T1000 (cell line): ENCODE measurements around the gene CBR1.

ENCODE experiments used
- DNase-seq: peaks from one replicate; lab custom pipeline; 2025; ENCODE audit warnings: mixed read lengths; lab: John Stamatoyannopoulos, UW

CBR1 gene

DNA sequence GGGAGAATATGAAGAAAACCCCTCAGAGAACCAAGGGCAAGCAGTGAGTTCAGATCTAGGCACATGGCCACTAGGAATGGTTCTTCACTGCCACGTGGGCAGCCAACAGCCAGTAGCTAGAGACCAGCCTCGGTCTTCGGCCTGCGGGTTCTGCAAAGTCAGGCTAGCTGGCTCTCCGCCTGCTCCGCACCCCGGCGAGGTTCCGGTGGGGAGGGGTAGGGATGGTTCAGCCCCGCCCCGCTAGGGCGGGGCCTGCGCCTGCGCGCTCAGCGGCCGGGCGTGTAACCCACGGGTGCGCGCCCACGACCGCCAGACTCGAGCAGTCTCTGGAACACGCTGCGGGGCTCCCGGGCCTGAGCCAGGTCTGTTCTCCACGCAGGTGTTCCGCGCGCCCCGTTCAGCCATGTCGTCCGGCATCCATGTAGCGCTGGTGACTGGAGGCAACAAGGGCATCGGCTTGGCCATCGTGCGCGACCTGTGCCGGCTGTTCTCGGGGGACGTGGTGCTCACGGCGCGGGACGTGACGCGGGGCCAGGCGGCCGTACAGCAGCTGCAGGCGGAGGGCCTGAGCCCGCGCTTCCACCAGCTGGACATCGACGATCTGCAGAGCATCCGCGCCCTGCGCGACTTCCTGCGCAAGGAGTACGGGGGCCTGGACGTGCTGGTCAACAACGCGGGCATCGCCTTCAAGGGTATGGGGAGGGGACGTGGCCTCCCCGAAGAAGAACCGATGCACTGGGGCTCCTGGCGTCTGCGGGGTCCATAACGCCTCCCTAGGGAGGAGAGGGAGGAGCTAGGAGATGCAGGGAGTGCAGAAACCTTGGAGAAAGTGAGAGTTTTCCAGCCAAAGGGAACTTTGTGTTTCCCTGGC lies at the start of gene CBR1:
Gene CBR1, plus strand, starts transcription at position 312 of the 871 bp plus-strand sequence. Its CDS starts 92 bp downstream, at position 404.
- peak; percentile 91 for DNase-seq

DNA sequence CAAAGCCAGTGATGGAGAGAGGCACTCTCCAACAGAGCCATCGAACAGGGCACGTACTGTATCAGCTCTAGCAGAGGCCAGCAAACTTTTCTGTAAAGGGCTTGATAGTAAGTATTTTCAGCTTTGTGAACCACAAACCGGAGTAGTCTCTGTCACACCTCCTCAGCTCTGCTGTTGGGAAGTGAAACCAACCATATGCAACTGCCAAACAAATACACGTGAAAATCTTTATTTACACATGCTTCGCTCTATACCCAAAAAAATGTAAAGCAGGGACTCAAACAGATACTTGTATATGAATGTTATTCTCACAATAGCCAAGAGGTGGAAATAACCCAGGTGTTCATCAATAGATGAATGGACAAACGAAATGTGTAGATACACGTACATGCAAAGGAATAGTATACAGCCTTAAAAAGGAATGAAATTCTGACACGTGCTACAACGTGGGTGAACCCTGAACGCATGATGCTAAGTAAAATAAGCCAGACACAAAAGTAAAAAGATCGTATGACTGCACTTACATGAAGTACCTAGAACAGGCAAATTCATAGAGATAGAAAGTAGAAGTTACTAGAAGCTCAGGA lies 48.5 kb upstream of the CBR1 start:
- DNase-seq, result no peak

DNA sequence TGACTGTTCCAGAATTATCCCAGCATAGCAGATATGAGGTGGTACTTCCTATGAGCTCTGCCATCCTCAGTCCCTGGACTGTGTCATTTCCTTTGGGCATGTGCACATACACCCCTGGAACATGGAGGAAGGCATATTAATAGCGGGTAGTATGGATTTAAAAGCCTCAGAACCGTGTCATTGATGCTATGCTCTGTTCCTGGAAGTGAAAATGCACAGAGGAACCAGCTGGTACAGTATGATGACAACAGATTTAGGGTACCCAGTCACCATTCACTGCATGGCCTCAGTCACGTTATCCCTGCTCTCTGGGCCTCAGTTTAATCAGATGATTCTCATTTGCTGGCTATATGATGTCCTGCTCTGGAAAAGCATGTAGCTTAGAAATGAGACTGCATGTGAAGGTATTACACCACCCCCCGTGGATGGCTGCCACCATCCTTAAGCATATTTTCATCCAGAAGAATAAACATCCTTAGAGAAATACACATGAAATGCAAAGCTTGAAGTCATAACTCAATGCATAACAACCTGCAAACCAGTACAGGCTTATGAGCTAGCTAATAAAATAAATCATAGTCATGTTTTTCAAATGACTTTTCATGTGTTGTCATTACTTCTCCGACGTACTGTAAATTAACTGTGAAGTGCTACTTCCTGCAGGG lies 47.3 kb upstream of the CBR1 start:
- DNase-seq, result no peak

DNA sequence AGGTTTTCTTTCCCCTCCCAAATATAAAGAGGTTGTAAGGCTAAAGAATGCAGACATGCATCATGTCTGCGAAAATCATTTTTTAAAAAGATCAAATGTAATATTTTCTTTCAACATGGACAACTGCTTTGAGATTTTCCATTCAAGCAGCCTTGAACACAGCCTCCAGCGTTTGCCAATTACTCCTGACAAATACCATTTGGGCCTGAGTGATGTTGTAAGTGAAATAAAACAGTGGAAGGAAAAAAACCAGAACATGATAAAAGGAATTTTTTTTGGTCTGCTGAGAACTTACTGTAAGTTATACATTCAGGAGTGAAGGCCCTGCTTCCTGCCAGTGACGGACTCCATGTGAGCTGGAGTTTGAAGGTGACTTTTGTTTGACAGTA lies 46.7 kb upstream of the CBR1 start:
- DNase-seq, result no peak

DNA sequence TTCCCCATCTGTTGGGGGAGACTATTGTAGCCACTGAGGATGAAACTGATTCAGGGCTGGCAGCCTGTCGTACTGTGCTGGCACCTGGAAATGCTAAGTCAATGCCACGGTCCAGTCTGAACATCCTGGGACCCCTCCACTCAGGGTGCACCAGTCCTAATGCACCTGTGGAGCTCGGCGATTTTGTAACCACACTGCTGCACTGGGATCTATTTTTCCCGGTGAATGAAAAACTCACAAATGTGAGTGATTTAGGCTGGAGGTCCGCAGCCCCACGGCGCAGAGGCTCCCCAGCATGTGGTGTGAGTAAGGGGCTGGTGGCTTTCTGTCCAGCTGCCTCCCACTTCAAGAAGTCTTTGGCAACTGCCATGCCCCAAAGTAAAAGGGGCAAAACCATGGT lies 45.0 kb upstream of the CBR1 start:
- DNase-seq, result no peak

DNA sequence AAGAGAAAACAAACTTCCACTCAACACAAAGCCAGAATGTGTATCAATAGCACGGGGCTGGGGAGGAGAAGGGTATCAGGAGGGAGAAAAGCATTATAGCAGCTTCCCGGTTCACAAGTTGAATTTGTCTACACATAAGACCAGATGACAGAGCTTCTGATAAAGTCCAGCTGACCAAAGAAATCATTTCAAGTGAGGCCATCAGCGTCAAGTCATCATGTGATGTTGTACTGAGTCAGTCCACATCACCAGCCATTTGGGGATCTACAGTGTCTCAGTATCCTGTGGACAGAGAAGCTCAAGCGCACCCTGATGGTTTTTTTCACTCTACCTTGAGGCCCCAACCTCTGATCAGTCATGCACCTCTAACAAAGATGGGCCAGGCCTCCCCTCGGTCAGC lies 42.5 kb upstream of the CBR1 start:
- no peak for DNase-seq

DNA sequence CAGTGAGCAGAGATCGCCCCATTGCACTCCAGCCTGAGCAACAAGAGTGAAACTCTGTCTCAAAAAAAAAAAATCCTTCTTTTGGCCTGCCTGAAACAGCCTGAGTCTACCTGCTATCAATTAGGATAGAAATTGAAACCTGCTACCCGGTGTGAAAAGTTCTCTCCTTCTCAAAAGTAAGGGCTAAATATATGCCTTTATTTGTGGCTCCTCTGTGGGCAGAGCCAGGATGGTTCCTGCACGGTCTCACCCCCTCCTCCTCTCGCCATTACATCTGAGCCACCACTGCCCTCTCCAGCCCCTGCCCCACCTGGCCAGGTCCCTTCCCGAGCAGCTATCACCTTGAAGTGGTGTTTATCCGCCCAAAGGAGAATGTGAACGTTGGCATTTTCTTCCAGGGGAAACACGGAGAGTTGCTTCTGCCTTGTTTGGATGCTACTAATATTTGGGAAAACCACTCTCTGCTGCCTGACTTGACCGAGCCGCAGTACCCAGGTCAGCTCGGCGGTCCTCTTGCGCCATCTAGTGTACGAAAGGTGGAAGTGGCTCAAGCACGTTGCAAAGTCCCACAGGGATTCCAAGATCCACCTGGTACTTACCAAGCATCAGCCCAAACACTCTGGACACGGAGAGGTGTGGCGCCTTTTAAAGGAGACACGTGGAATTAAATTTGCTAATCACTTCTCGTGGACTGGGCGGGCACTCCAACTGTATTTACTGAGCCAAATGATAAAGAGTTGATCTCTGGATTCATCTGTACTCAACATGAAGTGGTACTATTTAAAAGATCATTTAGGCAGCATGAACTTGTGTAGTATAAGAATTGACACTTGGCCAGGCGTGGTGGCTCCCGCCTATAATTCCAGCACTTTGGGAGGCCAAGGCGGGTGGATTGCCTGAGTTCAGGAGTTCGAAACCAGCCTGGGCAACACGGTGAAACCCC lies 41.4 kb upstream of the CBR1 start:
- DNase-seq, result peak; percentile 73

DNA sequence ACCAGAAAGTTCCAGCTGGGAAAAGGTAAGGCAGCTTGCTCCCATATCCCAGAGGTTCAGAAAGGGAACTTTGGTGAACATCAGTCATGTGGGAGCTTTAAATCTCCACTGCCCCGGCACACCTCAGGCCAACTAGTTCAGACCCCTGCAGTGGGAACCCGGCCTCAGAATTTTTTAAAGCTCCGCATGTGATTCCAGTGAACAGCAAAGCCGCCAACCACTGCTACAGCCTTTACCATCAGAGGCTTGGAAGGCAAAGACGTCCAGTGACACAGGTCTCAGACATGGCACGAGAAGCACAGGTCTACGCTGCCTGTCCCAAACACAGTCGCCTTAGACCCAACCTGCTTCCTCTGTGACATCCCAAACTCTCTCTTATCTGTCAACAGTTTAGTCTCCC lies 40.5 kb upstream of the CBR1 start:
- DNase-seq, result no peak

DNA sequence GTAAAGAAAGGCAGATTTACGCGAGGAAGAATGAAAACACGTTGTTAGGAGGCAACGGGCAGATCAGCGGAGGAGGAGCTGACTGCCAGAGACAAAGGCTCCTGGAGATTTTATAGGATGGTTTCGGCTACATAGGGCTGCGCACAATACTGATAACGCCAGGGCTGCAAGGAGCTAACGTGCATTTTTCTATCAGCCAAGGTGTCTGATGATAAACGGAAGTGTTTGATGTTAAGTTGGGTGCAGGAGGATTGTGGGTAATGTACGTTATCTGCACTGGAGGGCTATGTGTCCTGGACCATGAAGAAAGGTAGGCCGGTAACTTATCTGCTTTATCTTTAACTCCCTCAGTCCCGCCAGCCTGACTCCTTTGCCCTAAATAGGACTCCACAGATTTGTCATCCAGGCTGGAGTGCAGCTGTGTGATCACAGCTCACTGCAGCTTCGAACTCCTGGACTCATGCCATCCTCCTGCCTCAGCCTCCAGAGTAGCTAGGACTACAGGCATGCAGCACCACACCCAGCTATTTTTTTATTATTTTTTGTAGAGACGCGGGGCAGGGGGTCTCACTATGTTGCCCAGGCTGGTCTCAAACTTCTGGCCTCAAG lies 39.1 kb upstream of the CBR1 start:
- no peak for DNase-seq

DNA sequence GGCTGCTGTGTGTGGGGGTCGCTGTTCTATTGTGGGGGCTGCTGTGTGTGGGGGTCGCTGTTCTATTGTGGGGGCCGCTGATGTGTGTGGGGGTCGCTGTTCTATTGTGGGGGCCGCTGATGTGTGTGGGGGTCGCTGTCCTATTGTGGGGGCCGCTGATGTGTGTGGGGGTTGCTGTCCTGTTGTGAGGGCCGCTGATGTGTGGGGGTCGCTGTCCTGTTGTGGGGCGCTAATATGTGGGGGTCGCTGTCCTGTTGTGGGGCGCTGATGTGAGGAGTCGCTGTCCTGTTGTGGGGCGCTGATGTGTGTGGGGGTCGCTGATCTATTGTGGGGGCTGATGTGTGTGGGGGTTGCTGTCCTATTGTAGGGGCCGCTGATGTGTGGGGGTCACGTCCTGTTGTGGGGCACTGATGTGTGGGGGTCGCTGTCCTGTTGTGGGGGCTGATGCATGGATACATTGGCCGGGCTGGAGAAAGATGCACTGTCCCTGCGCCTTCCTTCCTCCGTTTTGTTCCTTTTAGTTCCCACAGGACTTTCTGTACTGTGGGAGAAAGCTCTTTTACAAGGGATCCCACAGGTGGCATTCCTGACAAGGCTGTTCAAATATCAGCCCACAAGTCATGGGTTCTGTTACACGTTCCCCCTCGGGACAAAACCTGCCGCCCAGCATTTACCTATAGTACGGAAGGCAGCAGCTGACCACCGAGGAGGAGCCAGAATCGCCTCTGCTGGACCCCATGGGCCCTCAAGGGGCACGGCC lies 37.0 kb upstream of the CBR1 start:
- no peak for DNase-seq

DNA sequence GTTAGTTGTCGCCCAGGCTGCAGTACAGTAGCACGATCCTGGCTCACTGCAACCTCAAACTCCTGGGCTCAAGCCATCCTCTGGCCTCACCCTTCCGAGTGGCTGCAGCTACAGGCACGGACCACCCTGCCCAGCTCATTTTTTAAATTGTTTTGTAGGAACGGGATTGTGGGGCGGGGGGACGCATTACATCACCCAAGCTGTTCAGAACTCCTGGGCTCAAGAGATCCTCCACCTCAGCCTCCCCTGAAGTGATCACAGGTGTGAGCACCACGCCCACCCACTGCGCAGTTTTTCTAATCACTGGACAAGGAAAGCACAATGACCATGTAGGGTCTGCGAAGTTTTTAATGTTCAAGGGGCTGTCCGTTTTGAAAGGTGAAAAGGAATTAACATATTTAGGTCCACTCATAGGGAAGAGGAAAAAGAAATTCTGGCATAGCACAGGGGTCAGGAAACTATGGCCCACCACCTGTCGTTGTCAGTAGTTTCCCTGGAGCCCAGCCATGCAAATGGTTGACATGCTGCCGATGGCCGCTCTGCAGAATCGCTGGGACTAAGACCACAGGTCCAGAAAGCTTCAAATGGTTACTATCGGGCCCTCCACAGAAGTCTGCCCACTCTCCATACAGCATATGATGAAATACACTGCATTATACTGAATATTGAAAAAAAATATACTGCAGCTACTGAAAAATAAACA lies 35.5 kb upstream of the CBR1 start:
- DNase-seq, result no peak

DNA sequence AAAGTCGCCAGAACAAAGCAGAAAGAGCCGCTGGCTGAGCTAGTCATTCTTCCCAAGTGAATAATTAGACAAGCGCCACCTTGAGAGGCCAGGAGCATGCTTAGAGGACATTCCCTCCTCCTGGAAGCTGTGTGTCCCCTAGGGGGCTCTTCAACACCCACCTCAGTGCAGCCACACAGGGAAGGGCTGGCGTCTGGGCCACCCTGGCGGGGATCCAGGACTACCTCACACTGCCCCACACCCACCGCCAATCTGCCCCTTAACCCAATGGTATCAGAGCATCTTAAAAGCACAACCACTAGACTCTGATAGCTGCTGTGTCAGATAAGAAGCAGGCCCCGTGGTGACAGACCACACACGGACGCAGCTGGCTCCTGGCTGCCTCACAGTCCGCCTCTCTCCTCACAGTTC lies 34.4 kb upstream of the CBR1 start:
- no peak for DNase-seq

DNA sequence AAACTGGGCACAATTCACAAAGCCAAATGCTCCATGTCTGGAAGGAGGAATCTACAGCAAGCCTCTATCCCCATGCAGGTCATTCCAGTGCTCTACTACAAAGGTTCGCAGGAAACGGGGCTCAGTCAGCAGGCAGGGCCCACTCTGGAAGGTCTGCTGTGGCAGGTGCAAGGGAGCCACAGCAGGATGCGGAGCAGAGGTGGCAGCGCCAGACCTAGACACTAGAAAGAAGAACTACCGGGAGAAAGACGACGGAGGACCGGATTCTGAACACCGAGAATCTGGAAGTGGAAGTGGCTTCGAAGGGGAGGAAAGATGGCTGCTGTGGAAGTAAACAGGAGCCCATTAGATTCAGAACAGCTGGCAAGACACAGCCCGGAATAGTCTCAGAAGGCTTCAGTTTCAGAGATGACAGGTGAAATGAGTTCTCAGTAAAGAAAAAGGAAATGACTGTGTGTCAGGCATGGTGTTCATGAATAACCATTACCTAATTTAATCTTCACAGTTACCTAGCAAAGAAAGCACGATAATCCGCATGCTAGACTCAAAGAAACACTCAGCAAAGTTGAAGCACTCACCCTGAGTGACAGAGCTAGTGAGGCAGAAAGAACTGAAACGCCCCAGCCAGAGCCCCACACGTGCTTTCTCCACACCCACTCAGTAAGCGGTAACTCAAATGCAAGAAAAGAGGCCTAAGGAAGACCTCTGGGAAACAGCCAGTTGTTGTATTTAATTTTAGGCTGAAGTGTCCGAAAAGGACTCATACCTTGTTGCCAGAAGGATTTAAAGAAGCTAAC lies 30.9 kb upstream of the CBR1 start:
- DNase-seq, result no peak

DNA sequence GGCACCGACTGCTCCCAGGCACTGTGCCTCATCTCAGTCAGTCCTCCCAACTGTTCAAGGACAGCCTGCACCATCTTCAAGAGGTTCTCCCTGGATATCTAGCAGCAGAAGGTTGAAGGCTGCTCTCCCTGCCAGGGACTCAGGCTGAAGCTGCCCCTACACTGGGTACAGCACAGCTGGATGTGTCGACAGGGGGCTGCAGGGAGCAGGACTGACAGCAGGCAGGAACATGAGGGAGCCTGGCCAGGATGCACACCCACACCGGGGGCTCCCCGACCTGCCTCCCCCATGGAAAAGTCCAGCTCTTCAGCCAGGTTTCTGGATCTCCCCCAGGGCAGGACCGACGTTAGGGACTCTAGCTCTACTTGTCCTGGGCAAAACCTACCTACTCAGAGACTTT lies 30.0 kb upstream of the CBR1 start:
- DNase-seq, result no peak

DNA sequence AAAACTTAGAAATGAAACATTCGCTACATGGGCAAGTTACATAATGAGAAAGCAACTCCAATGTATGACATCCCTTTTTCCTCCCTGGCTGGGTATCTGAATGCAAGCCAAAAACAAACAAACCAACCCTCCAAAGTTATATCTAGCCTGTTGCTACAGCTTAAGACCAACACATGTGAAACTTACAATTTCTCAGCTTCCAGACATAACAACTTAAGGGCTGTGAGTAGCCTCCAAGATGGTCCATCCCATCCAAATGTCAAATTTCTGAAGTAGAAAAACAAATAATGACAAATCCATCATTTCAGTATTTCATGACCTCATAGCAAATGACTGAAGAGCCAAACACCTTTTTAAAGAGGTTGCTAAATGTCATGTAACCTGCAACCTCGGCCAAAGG lies 29.4 kb upstream of the CBR1 start:
- no peak for DNase-seq

DNA sequence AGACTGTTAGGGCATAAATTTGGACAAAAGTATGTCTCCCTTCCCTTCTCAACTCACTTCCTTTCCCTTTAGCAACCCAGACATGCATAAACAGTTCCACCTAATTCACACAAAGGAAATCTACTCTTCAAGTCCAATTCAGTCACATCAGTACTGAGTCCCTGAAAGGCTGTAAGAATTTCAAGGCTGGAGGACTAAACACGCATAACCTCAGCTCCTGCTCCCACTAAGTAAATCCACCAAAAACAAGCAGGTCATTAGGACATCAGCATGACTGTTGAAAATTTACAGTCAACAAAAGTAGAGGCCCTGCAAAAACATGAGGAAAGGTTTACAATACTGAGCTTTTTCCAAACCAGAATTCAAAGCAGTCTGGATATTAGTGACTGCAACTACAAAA lies 27.9 kb upstream of the CBR1 start:
- no peak for DNase-seq

DNA sequence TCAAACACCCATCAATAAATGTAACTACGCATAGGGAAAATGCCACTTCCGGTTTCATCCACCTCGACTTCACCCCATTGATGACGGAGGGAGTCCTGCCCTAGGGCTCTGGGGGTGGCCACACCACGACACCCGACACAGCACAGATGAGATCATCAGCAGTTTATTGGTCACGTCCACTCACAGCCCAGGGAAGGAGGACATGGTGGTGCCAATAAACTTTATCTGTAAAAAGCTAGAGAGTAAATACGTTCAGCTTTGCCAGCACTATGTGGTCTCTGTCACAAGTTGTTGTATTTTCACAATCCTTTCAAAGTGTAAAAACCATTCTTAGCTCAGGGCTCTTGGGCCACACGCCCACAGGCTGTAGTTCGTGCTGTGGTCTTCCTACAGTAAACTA lies 25.8 kb upstream of the CBR1 start:
- DNase-seq, result peak; percentile 69

DNA sequence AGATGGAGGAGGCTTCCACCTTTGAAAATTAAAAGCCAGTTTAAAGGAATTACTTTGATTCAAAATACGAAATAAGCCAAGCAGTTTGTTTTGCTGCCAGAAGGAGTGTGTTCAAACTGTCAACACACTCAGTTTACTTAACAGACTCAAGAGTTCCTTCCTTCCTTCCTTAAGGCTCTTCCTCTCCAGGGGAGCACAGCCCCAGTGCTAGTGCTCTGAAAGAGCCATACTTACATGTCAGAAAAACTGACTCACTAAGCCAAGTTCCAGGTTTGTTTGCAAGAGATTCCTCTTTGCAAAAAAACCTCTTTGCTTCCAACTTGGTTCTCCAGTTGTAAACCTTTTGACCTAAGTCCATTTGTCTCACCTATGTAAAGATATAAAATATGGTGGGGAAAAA lies 23.8 kb upstream of the CBR1 start:
- DNase-seq, result no peak

DNA sequence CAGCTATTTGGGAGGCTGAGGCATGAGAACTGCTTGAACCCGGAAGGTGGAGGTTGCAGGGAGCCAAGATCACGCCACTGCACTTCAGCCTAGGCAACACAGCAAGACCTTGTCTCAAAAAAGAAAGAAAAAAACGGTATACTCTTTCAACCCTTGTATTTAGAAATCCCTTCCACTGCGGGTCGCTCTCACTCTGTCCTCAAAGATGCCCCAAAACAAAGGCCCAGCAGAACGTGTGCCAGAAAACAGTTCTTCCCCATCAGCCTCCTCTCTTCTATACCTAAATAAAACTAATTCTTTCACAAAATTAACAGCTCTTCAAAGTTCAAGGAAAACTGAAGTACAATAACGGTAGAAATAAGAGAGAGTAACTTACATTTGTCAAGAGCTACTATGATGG lies 22.7 kb upstream of the CBR1 start:
- no peak for DNase-seq
